Activated T-cell treated with anti-CD3 and anti-CD28 coated beads, Interleukin-2, amount 50 U/mL, for 1 hour (primary cell): ENCODE results near the gene PPP5C.

ENCODE experiments used
- DNase-seq: peaks from one replicate; pipeline ENCODE4 v3.0.0-alpha.2; 2020

The PPP5C gene

DNA sequence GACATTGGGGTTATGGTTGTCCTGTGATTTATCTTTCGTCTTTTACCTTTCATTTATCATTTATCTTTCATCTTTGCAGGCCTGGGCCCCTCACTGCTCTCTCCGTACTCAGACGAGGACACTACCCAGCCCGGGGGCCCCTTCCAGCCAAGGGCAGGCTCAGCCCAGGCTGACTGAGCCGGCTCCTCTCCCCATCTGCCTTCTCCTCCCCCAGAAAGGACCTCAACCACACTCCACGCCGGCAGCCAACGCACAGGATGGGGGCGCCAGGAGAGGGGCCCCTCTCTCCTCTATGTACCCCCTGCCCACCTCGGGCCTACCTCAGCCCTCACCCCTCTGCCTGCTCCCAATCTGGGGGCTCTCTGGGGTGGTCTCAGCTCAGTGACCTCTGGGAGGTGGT, 7.4 kb upstream of the PPP5C start:
- DNase-seq: no peak

DNA sequence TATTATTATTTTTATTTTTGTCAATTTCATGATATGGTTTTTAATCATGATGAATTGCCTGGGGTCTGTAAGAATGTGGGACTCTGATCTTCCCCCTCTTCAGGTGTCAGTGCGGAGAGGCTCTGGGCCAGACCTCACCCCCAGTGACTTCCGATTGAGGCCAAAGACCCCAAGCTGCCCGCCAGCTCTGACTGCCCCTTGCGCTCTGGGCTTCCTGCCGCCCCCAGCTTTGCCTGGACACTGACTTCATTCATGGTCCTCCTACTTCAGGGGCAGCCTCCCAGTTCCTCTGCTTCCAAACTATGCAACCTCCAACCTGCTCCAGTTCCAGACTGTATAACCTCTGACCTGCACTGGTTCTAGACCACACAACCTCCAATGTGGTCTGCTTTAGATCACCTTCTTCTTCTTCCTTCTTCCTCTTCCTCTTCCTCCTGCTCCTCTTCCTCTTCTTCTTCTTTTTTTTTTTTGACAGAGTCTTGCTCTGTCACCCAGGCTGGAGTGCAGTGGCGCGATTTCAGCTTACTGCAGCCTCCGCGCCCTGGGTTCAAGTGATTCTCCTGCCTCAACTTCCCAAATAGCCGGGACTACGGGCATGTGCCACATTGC, 6.7 kb upstream of the PPP5C start:
- DNase-seq: no peak

DNA sequence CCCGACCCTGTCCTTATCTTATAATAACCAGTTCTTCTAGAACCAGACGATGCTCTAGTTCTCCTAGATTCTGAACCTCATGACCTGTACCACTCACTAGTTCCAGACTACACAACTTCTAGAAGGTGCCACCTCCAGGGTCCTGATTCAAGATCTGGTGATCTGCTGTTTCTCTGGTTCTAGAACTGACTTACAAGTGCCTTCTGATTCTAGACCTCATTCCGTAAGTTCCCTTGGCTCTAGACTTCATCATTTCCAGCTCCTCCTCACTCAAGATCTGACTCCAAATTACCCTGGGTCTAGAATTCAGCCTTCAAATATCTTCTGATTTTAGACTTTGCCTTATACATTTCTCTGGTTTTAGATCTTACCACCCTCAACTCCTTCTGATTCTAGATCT, 5.0 kb upstream of the PPP5C start:
- no peak for DNase-seq

DNA sequence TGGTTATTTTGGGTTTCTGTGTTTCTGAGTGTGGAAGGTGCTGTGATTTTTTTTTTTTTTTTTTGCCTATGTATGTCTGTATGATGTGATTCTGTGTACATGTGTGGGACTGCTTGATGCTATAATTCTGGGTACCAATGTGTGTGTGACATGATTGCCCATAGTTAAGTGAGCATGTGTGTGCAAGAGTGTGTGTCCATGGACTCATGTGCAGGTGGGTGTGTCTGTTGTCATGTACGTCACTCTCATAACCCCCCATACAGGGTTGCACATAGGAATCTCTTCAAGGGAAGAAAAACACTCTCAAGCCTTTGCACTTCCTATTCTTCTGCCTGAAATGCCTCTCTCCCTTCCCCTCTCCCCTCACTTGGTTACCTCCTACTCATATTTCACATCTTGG, 2.5 kb upstream of the PPP5C start:
- no peak for DNase-seq

DNA sequence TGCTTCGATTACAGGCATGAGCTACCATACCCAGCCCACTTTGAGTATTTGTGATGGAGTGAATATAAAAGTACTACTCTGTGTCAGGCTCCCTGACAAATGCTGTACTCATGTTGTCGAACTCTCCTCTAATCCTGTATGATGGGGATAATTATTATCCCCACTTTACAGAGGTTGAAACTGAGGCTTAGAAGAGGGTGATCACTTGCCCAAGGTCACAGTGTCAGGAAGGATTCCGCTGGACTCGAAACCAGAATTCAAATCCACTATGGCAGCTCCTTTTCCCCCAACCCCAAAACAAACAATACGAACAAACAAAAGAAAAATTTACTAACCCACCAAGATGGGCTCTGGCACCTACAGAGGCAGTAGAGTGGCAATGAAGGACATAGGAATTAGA, 1.7 kb upstream of the PPP5C start:
- DNase-seq: no peak

DNA sequence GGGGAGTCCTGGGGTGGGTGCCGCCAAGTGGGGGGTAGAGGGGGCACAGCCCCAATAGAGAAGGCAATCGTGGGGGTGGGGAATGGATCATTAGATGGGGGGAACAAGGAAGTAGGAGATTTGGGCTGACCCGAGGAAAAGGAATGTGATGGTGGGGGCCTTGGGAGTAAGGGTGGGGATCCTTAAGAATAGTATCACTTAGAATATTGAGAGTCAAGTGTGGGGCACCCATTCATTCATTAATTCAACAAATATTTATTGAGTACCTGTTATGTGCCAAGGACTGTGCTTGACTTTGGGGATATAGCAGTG, 641 bp downstream of the PPP5C start:
- no peak for DNase-seq

DNA sequence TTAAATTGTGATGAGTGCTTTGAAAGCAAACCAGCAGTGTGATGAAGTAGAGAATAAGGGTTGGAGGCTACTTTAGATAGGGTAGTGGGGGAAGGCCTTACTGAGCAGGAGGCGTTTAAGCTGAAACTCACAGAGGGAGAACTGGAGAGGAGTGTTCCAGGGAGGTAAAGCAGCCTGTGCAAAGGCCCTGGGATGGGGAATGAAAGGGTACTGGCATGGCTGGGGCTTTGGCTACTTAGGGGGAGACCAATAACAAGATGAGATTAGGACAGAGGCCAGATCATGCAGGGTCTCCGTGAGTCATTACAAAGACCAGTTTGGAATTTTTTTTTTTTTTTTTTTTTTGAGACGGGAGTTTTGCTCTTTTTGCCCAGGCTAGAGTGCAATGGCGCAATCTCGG, 1.1 kb downstream of the PPP5C start:
- DNase-seq: no peak

DNA sequence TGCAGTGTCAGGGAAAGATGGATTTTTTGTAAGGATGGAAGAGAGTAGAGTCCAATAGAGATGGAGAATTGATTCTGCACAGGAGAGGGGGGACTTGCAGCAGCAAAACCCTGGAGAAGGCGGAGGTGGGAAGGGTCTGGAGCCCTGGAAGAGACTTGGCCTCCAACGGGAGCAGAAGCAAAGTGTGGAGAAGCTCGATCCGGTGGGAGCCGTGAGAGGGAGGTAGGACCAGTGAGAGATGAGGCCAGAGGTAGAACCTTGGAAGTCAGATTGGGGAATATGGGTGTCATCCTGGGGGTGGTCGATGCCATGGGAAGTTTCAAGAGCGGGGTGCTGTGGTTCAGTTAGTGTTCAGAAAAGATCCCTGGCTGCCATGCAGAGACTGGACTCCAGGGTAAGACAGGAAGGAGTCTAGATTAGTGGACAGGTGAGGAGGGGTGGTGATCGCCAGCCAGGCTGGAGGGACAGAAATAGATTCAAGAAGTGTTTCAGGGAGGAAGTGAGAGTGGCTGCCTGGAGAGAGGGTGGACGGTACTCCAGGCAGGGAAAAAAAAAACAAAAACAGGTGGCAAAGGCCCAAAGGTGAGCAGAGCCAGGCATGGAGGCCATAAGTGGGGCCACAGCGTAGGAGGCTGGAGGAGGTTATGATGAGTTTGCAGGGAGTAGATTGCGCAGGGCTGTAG, 2.6 kb downstream of the PPP5C start:
- DNase-seq: no peak

DNA sequence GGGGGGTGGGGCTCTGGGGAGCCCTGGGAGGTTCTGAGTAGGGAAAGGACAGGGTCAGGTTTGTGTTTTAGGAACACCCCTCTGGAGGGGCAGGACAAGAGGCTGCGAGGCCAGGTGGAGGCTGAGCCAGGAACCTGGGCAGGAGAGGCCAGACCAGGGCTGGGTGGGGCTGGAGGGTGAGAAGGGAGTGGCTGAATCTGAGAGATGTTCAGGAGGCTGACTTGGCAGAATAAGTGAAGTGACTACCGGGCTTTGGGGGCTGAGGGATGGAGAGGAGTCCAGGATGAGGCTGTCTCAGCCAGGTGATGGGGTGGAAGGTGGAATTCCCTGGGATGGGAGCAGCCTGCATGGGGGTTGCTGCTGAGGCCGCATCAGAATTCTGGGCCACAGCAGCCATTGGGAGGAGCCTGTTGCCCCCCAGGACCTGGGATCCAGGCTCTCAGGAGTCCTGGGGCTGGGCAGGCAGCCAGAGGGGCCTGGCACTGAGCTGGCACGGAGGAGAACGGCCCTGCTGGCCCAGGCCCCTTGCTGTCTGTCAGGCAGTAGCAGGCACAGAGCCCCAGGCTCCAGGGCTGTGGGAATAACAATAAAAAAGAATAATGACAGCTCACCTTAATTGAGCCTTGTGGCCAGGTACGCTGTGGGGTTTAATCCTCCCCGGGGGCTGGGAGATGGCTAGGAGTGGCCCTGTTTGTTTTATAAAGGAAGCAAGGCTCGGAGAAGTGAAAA, 3.3 kb downstream of the PPP5C start:
- DNase-seq: no peak

DNA sequence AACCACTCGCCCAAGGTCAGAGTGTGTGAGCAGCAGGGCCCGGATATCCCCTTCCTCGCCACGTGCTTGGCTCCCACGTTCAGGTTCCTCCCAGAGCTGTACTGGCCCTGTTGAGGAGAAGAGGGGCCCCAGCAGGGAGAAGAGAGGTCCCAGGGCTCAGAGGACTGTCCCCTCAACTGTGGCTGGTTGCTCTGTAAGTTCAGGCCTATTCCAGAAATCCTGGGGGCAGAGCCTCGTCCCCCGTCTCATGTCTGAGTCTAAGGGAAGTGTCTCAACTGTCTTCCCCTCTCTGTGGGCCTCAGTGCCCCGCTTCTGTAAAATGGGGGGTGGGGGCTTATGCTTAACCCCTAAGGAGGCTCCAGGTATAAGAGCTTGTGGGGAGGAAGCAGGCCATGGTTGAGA, 3.9 kb downstream of the PPP5C start:
- no peak for DNase-seq

DNA sequence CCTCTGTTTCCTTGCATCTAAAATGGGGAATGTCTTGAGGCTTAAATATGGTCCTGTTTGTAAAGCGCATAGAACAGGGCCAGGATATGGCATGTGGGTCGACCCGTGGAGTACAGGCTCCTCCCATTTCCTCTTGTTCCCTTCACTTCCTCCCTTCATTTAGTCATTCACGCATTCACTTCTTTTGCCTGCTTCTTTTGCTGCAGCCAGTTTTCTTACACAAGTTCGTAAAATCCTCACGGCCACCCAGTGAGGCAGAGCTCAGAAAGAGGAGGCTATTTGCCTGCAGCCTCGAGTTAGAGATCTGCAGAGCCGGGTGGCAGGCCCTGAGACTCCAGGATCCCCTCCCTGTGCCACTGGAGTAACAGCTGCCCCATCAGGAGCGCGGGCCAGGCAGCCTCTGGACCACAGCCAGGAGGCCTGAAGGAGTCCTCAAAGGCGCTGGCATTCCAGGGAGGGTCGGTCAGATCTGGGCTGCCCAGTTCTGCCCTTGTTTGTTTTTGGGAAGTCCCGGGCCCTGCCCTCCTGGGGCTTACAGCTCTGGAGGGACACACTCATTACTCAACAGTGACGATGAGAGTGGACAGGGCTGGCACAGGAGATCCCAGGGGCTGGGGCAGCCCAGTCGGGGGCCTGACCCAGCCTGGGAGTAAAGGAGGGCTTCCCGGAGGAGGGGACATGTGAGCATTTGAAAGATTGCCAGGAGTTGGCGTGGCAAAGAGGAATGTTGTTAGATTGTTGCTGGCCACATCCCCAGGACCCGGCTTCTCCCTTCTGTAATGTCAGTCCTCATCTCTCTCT, 4.6 kb downstream of the PPP5C start:
- no peak for DNase-seq

DNA sequence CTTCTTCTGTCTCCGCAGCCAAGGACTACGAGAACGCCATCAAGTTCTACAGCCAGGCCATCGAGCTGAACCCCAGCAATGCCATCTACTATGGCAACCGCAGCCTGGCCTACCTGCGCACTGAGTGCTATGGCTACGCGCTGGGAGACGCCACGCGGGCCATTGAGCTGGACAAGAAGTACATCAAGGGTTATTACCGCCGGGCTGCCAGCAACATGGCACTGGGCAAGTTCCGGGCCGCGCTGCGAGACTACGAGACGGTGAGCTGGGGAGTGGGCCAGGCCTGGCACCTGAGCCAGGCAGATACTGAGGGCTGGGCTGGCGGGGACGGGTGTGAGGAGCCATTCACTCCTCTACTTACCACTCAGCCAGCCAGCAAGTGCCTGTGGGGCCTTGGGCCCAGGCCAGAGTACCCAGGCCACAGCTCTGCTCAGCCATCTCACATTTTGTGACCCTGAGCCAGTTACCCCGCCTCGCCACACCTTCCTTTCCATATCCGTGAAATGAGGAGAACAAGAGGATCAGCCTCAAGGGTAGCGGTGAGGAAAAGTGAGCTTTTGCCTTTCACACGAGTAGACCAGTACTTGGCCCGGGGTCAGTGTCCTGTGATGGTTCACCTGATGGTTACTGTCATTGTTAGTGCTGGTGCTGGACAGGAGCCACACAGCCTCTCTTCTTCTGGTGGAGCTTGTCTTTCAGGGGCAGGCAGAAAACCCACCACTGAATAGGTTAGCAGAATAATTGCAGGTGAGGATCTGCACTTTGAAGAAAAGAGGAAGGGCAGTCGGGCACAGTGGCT, 7.0 kb downstream of the PPP5C start:
- DNase-seq: no peak

DNA sequence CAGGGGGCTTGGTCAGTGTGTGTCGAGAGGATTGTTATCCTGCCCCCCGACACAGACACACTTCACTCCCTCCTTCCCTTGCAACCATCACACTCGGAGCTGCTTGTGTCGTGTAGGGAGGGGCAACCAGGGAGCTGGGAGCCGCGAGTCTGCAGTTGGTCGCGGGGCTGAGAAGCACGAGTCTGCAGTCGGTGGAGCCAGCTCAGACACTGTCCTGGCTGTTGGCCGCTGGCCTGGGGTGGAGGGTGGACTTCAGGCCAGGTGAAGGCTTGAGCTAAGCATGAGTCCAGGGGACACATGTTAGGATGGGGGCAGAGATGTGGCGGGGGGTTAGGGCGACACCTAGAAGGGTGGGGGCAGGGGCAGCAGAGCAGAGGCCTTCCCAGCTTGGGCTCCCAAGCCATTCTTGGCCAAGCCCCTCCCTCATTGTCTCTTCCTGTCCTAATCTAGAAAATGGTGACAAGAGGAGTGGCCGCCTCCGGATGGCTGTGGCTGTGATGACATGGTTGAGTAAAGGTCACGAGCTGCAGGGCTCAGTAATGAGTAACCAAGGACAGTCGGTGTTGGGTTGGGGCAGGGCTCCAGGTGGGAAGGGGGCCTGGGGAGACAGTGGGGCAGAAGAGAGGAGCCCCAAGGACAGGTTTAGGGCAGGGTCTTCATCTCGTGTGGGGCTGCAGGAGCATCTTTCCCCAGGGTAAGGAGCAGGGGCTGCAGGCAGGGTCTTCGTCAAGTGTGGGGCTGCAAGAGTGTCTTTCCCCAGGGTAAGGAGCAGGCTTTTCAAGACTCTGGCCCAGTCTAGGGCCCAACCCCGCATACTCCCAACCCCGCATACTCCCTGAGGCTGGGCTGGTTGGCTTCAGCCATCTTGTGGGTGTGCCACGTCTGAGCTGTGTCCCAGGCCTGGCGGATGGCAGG, 8.6 kb downstream of the PPP5C start:
- DNase-seq: no peak

DNA sequence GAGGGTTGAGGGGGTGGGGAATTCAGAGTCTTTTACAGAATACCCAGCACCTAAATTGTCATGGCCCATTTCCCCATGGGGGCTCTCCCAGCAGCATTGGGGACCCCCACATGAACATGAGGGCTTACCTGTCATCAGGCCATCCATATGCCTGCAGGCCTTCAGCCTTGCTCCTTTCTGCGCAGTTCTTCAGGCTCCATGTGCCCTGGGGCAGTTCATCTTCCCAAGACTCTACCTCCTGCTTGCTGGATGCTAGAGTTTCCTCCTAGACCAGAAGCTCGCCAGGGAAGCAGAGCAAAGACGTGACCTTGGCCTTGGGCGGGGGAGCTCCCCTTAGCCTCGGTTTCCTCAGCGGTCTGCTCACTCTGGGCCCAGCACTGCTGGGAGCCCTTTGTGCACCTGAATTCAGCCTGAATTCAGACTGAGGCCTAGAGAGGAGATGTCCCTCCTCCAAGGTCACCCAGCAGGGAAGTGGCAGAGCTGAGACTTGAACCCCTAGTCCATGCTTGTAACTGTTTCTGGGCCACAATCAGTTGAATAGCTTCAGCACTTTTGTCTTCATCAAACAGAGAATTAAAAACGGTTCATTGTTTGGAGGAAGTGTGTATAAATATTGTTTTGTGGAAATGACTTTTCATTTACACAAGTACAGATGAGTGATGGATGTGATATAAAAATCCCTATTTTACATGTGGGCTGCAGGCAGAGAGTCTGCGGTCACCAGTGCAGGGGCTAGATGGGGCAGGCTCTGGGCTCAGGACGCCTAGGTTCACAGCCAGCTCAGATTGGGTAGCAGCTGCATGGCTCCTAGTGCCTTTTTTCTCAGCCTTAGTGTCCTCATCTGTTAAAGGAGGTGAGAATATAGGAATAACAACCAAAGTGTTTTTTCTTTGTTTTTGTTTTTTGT, 9.5 kb downstream of the PPP5C start:
- no peak for DNase-seq

DNA sequence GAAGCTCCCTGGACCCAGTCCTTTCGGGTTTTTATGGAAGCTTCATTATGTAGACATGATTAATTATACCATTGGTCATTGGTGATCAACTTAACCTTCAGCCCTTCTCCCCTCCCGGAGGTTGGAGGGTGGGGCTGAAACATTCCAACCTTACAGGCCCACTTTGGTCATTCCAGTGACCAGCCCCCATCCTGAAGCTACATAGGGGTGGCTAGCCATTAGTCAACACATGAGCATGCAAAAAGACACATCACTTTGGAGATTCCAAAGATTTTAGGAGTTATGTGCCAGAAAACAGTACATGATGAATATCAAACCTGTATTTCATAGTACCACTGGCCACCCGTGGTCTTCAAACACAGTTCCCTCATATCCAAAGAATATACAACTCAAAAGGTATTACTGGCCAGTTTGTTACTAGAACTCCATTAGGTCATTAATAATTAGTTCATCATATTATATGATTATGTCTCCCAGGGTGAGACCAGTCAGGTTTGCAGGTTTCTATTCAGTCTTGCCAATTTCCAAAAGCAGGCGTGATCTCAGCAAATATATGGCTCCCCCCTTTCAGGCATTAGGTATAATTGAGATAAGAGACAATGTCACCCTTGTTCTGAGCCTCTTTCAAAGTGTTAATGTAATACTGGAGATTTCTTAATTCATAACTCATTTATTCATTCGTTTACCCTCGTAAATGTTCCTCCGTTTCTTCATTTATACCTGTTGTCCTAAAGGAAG, 11.1 kb downstream of the PPP5C start:
- DNase-seq: no peak

DNA sequence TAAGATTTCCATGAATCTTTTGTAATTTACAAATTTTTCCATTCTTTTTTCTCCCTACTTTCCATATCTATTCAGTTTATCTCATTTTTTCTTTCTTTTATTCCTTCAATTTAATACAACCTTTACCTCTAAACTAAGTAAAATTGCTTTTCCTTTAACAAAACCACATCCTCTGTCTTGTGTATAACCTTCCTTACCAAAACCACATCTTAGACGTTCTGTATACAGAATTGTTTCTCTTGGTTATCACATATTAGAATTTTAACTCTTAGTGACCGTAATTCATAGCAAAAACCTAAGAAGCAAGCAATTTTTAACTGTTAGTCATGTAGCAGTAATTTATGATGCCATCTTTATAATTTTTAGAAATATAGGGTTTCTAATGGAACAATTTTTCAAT, 15.0 kb downstream of the PPP5C start:
- no peak for DNase-seq

DNA sequence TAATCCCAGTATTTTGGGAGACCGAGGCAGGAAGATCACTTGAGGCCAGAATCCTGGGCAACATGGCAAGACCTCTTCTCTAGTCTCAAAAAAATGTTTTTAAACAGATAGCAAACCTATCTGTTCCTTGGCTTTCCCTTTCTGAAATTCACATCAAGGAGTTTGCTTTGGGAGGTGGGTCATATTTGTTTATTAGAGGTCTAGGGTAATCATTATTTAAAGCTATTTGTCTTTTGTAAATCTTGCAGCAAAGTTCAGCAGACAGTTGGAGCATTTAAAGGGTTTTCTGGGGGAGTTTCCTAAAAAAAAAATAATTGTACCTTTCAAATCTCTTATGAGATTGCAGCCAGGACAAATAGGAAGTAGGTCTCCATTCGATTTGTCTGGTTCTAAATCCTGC, 17.5 kb downstream of the PPP5C start:
- no peak for DNase-seq

DNA sequence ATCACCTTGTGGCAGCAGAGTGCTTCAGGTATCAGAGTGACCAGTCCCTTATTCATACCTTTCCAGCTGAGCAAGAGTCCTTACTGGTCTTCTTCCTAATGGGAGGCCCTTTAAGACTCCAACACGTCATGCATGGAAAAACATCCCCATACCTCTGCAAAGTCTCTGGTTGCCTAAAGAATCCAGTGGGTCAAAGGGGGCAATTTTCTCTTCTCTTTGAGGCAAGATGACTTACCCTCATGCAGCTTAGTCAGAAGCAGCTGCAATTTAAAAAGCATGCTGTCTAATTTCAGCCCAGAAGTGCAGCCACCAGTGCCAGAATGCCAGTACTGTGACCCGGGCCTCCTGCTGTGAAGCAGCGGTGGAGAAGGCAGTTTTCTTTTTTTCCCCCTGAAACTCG, 18.7 kb downstream of the PPP5C start:
- DNase-seq: no peak

DNA sequence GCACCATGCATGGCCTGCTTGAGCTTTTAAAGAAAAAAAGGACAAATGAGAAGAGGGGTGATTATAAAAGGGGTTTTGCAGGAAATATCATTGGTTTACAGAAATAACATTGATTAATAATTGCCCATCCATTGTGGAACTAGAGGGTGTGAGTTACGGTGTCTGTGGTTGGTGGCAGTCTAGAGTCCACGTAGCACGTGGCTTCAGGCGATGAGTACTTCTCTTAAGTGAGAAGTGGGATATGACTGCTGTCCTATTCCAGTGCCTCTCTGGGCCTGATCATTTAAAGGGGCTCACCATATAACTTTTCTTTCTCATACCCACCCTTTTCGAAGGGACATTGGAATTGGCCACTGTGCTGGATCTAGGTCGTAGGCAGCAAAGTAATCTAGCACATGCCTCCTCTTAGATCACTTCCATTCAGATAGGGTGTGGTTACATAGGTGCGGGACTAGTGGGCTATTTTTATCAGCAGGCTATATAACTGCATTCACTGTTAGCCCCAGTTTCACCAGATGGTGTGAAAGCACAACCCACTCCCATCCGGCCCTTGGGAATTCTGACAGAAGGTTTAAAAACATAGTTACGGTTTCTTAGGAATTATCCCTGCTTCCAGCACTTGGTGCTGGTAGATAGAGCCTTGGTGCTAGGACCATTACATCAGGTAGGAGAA, 19.9 kb downstream of the PPP5C start:
- DNase-seq: no peak
